ENCODE data around the gene ABHD15. TPM values are rescaled to one million over a fixed set of nuclear protein-coding genes. Genes with fewer than 3 reads are reported as not detected.
"Not testable (repeated sequence)": the region's sequence is repeated elsewhere in the genome, so short reads cannot be mapped to it uniquely, and the experiment has no call there.

ABHD15 gene
- total RNA-seq, 2 donors from 2014 or later = 9.2 to 11.9 TPM

GRCh38 chr17:29559640-29560039, 7.2 kb downstream of the ABHD15 start:
- no peaks in the 10 kb centered on the region for H3K9me3 ChIP-seq
- WGBS, 2 donors = 91 to 96% methylated on average over 2 of the region's 2 CpGs
- TF ChIP-seq POLR2A (IDR thresholded peaks at IDR 0.05) (no peak), CTCF (IDR thresholded peaks at IDR 0.05) (no peak)
- no peaks in the 10 kb centered on the region for H3K36me3 ChIP-seq (replicated peaks in 1 of 2; ENCODE audit: insufficient read depth in 1 of 2, low read depth in 2 of 2)
- H3K27me3 ChIP-seq = no peaks in the 10 kb centered on the region
- intact Hi-C loops (cut with DNase I) = no loop called here
- peaks cover 34% of the 10 kb centered on the region for H3K4me1 ChIP-seq
- DNase-seq (no peak), ATAC-seq (no peak)
- no peak overlapping the region for H3K27ac ChIP-seq
- H3K4me3 ChIP-seq = no peak overlapping the region

- DNase-seq; H3K27me3 ChIP-seq; intact Hi-C loops (cut with DNase I); H3K9me3 ChIP-seq; H3K36me3 ChIP-seq (replicated peaks in 1 of 2; ENCODE audit: insufficient read depth in 1 of 2, low read depth in 2 of 2); H3K4me3 ChIP-seq; H3K27ac ChIP-seq; ATAC-seq: not testable (repeated sequence)
- peaks cover 27% of the 10 kb centered on the region for H3K4me1 ChIP-seq
- WGBS, 2 donors = 91 to 98% methylated on average over 5 of the region's 5 CpGs
Measured at GRCh38 chr17:29558139-29558538, 8.7 kb downstream of the ABHD15 start.

DNA sequence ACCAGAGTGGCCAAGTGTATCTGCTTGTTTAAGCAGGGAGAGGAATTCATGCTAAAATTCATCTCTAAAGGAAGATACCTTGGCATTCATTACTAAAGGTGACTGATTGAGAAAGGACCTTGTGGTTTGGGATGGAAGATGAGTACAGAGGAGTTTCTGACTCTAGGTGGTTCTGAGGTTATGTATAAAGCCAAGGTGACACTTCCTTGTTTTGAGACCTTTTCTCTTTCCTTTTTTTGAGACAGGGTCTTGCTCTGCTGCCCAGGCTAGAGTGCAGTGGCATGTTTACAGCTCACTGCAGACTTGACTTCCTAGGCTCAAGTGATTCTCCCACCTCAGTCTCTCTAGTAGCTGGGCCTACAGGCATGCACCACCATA, 9.1 kb downstream of the ABHD15 start:
- Histone ChIP-seq H3K4me3 (no peak overlapping the region), H3K9me3 (no peaks in the 10 kb centered on the region), H3K27ac (no peak overlapping the region), H3K27me3 (no peaks in the 10 kb centered on the region), H3K36me3 (replicated peaks in 1 of 2; ENCODE audit: insufficient read depth in 1 of 2, low read depth in 2 of 2) (no peaks in the 10 kb centered on the region), H3K4me1 (peaks cover 27% of the 10 kb centered on the region)
- intact Hi-C loops (cut with DNase I) = no loop called here
- no peak for TF ChIP-seq POLR2A (IDR thresholded peaks at IDR 0.05)
- TF ChIP-seq CTCF (IDR thresholded peaks at IDR 0.05) = no peak
- DNase-seq (no peak), ATAC-seq (no peak)

GRCh38 chr17:29557085-29557738, 9.6 kb downstream of the ABHD15 start:
- no peak for DNase-seq
- H3K9me3 ChIP-seq = no peaks in the 10 kb centered on the region
- 87 to 92% methylated on average over 1 of the region's 1 CpG for WGBS, 2 donors

DNA sequence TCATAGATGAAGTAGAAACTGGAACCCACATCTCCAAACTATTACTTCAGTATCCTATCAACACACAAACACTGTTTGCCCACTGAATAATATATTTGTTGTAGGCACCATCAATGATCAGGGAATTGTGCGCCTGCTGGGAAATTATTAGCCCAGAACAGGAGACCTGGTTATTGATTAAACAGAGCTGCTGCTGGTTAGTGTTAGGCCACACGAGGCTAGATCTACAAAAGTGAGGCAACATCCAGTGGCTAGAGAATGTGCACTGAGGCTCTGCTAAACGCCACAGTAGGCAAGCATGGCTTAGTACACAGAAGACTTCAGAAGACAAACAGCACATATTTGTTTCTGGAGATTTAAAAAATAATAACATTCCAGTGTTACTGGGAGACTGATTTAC, 11.0 kb downstream of the ABHD15 start:
- Histone ChIP-seq H3K9me3 (no peaks in the 10 kb centered on the region), H3K27me3 (no peaks in the 10 kb centered on the region), H3K4me3 (no peak overlapping the region), H3K36me3 (replicated peaks in 1 of 2; ENCODE audit: insufficient read depth in 1 of 2, low read depth in 2 of 2) (no peaks in the 10 kb centered on the region), H3K27ac (peak overlapping the region; percentile 4 to 57 (median 26)), H3K4me1 (peaks cover 27% of the 10 kb centered on the region)
- DNase-seq (peak; percentile 52 to 78 (median 69)), ATAC-seq (peak; percentile 93)
- intact Hi-C loops (cut with DNase I) = no loop called here
- WGBS, 2 donors = 10 to 18% methylated on average over 3 of the region's 3 CpGs
- TF ChIP-seq CTCF (IDR thresholded peaks at IDR 0.05) (no peak), POLR2A (IDR thresholded peaks at IDR 0.05) (no peak)

More at GRCh38 chr17:29557085-29557738, 9.6 kb downstream of the ABHD15 start:
- ATAC-seq = no peak
- no peak overlapping the region for H3K4me3 ChIP-seq
- intact Hi-C loops (cut with DNase I) = no loop called here
- H3K27ac ChIP-seq = no peak overlapping the region
- H3K27me3 ChIP-seq = no peaks in the 10 kb centered on the region
- TF ChIP-seq CTCF (IDR thresholded peaks at IDR 0.05) (no peak), POLR2A (IDR thresholded peaks at IDR 0.05) (no peak)
- peaks cover 27% of the 10 kb centered on the region for H3K4me1 ChIP-seq
- H3K36me3 ChIP-seq (replicated peaks in 1 of 2; ENCODE audit: insufficient read depth in 1 of 2, low read depth in 2 of 2) = no peaks in the 10 kb centered on the region
